HG03354 (cell line): ENCODE data around the gene GSG1.

Experiments
- ATAC-seq: cut with Tn5 transposase; IDR thresholded peaks from one replicate; pipeline ENCODE4 v1.9.1; 2021; ENCODE audit warnings: mild to moderate bottlenecking; ENCODE audit not compliant: unreplicated experiment, poor library complexity, severe bottlenecking

GSG1 gene

GRCh38 chr12:13103391-13104033 lies at the start of gene GSG1:
Gene GSG1, minus strand, starts transcription at chr12:13103667. Its CDS starts 155 bp downstream, at chr12:13103512.
- no peak for ATAC-seq

GRCh38 chr12:13153180-13153579 lies 49.7 kb upstream of the GSG1 start:
- no peak for ATAC-seq

GRCh38 chr12:13152756-13153155 lies 49.3 kb upstream of the GSG1 start:
- no peak for ATAC-seq

- ATAC-seq = no peak
Measured at GRCh38 chr12:13152281-13152680, 48.8 kb upstream of the GSG1 start.

- ATAC-seq = no peak
Measured at GRCh38 chr12:13149411-13149810, 45.9 kb upstream of the GSG1 start.

- ATAC-seq = no peak
Measured at GRCh38 chr12:13148485-13148847, 45.0 kb upstream of the GSG1 start.

- ATAC-seq = no peak
Measured at GRCh38 chr12:13147688-13148484, 44.4 kb upstream of the GSG1 start.

GRCh38 chr12:13146336-13146938 lies 43.0 kb upstream of the GSG1 start:
- no peak for ATAC-seq

GRCh38 chr12:13144266-13144828 lies 40.9 kb upstream of the GSG1 start:
- no peak for ATAC-seq

GRCh38 chr12:13142747-13143146 lies 39.3 kb upstream of the GSG1 start:
- ATAC-seq = no peak

- no peak for ATAC-seq
Measured at GRCh38 chr12:13141686-13142085, 38.2 kb upstream of the GSG1 start.

GRCh38 chr12:13135371-13136178 lies 32.1 kb upstream of the GSG1 start:
- no peak for ATAC-seq

GRCh38 chr12:13133886-13134285 lies 30.4 kb upstream of the GSG1 start:
- ATAC-seq = no peak

- no peak for ATAC-seq
Measured at GRCh38 chr12:13130981-13131380, 27.5 kb upstream of the GSG1 start.

GRCh38 chr12:13128291-13128965 lies 25.0 kb upstream of the GSG1 start:
- no peak for ATAC-seq

- ATAC-seq = no peak
Measured at GRCh38 chr12:13127444-13127843, 24.0 kb upstream of the GSG1 start.

- ATAC-seq = no peak
Measured at GRCh38 chr12:13126494-13126893, 23.0 kb upstream of the GSG1 start.

GRCh38 chr12:13125996-13126395 lies 22.5 kb upstream of the GSG1 start:
- no peak for ATAC-seq
